ENCODE measurements around the gene ROBO2. TPM values are rescaled to one million over a fixed set of nuclear protein-coding genes. Genes with fewer than 3 reads are reported as not detected.
A peak's percentile ranks its signal among the peaks of the same experiment; 100 is the strongest.

ROBO2 gene
- total RNA-seq, 1 donor from 2014 or later = 13.2 TPM

DNA sequence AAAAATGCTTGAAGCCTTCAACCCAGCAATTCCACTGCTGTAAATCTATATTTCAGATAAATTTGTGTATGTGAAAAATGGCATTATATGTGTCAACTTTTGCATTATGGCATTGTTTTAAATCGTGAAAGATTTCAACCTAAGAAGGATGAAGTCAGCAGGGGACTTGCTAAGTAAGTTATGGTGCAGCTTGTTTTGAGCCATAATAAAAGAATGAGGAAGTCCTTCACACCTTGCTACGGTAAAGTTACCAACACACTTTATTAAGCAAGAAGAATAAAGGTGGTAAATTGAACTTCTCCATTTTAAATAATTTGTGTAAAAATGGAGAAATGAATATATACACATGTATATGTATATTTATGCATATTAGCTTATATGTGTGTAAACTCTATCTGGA is 371.4 kb downstream of the ROBO2 start:
- DNase-seq (ENCODE audit: low spot score) = no peak

DNA sequence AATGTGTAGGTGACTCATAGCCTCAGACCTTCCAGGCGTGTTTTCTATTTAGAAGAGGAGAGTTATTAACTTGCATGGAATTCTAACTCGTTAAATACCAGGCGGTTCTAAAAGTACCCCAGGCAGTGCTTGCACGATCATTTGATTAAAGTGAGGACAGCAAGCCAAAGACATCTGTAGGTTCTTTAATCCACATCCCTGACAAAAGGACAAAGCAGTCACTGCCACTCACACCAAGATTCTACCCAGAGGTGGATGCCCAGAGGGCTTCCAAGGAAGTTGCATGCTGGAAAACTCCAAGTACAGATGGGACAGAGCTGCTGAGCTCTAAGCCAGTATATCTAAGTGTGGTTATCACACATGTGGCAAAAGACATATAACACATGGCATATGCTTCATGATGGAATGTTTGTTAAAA is 372.1 kb downstream of the ROBO2 start:
- DNase-seq (ENCODE audit: low spot score) = no peak

DNA sequence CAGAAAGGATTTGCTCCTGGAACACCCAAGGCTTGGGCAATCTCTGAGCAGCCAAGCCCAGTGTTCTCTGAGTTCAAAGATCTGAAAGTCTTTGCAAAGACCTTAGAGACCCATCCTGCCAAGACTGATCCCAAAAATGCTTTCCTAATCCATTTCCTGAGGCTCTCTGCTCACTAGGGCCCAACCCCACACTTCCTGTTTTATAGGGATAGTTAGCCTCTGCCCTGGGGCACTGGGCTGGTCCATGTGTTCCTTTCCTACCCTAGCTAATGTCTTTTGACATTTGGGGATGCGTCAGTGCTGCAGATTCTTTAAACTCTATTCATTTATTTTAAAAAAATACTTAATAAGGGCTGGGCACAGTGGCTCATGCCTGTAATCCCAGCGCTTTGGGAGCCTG is 372.7 kb downstream of the ROBO2 start:
- no peak for DNase-seq (ENCODE audit: low spot score)

DNA sequence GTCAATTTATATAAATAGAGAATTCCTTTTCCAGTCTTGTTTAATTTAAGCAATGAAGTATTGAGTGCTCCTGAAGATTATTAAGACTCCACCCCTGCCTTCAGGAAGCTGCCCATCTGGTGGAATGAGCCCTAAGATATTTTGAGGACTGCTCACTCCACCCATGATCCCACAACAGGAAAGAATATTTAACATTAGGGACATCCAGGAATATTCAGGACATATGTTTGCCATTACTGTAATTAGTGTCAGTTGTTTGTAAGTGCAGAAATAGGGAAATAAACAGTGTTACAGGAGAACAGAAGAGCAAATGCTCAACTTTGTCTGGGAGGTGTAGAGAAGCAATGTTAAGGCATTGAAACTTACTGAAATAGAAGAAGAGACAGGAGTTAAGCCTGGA is 375.0 kb downstream of the ROBO2 start:
- no peak for DNase-seq (ENCODE audit: low spot score)

DNA sequence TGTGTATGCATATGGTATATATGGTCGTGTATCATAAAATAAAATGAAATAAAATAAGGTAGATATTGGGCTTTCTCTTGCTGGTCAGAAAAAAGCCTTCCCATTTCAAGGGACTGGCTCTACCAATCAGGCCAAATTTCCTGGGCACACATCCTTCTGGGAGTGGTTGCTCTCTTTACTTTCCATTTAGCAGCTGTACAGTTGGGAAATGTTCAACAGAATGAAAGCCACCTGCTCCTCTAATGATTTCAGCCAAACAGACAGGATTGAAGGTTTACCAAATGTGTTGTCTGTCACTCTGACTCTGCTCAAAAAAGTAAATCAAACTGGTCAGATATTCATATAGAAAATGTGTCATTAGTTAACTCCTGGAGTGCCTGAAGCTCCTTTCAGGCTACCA is 380.4 kb downstream of the ROBO2 start:
- no peak for DNase-seq (ENCODE audit: low spot score)

DNA sequence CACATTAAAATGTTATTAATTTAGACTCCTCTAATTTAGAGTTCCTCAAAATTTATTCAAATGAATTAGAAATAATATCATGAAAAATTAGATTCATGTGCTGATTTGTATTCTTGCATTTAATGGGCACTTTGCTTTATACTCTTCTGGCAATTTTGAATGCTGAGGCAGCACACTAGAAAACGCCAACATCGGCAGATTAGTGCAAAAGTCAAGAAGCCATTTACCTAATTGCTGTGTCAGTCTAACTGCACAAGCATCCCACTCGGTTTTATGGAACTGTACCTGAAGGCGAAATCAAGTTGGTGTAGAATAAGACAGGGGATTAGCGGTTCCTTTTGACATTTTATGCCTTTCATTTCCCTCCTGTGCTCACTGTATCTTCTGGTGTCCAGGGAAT is 382.0 kb downstream of the ROBO2 start:
- DNase-seq (ENCODE audit: low spot score) = no peak

DNA sequence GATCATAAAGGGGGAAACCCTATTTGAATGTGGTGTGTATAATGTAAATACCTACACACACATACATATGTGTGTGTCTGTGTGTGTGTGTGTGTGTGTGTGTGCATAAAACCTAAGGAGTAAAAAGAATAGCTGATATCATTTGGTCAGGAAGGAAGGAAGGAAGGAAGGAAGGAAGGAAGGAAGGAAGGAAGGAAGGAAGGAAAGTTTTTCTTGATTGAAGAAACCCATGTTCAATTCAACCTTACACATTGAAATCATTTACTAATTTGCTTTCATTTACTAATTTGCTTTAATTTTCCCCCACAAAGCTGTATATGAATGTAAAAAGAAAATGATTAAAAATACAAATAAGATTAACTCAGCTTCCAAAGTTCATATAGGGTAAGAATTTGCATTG is 386.6 kb downstream of the ROBO2 start:
- DNase-seq (ENCODE audit: low spot score) = no peak

DNA sequence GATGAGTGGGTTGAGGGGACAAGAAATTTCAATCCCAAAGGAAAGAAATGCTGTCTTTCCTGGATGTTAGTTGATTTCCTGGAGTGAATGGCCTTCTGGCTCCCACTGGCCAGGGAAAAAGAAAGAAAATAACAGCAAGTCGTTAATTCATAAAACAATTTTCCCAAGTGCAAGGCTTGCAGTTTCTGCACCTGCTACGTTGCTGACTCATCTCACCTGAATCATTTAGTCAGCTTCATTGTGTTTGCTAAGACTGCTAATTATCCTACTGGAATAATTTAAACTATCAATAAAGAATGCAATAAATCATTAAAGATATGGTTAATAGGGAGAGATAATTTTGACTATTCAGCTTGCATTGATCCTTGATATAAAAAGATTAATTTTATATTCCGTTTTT is 387.6 kb downstream of the ROBO2 start:
- DNase-seq (ENCODE audit: low spot score) = no peak

DNA sequence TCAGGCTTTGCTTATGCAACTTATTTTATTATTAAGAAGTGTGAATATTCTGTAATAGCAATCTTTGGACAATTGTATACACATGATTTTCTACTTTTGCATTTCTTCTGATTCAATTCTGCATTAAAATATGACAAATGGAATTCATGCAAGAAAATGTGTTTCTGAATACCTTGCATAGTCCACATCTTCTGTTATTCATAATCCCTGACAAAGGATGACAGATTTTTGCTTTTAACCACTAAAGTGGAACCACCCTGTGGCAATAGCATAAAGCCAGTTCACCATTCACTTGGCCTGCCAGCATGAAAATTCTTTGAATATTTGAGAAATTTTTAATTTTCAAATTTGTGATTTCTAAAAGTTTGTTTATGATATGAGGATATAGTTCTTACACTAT is 397.0 kb downstream of the ROBO2 start:
- no peak for DNase-seq (ENCODE audit: low spot score)

DNA sequence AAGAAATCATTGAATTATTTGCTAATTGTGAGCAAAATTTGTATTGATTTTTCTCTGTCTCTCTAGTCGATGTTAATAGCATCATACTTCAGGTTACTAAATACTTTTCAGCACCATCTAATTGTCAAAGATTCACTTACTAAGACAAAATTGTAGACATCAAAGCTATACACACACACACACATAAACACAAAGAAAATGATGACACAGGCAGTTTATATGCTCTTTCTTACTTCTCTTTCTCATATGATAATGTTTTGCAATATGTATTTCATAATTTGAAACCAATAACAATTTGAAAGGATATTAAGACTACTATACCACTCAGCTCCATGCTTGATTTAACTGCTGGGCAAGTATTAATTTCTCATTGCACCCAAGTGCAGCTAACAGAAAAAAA is 406.2 kb downstream of the ROBO2 start:
- no peak for DNase-seq (ENCODE audit: low spot score)

DNA sequence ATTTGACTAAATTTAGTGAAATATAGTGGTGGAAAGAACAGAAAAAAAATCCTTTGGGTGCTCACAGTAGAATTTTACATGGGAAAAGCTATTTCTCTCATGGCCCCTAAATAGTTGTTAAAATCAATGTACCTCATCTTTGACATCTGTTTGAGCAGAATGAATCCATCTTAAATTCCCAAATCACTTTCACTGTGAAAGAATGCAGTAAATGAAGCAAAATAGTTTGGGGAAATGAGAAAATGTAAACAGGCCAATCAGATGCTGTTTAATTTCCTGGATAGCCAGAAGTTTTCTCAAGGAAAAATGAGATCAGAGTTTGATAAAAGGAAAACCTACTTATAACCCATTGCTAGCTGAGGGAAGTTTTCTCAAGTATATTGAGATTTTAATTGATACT is 406.9 kb downstream of the ROBO2 start:
- DNase-seq (ENCODE audit: low spot score) = no peak

DNA sequence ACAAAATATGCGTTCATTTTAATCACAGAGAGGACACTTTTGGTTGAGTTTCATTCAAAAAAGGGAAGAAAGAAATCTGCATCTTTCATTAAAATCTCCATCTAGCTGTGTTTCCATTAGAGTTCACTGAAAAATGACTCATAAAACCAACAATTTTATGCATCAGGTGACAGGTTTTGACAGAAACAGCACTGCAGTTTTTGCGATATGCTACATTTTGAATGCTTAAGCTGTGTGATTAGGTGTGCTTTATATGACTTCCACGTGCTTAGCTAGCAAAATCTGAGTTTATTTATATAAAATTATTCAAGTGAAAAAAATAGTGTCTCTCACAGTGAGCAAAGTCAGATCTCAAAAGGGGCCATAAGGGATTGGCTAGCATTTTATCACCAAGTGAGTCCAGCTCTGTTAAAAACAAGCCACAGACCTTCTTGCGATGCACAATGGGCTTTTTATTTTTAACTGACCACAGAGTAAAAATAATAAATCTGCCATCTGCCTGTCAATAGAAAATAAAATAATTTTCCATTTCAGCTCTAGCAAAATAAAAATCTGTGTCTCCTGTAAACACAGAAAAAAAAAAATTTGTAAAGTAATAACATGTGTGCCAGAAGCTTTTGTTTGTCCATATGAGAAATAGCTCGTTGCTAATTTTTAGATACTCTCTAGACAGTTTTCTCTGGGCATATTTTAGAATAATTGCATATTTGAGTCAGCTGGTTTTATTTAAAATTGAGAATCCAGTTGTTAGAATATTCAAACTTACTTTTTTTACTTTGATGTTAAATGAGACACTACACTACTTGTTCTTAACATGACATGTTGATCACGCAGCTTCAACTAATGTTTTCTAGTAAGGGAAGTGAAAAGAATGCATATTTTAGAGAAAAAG is 409.8 kb downstream of the ROBO2 start:
- DNase-seq (ENCODE audit: low spot score) = no peak

DNA sequence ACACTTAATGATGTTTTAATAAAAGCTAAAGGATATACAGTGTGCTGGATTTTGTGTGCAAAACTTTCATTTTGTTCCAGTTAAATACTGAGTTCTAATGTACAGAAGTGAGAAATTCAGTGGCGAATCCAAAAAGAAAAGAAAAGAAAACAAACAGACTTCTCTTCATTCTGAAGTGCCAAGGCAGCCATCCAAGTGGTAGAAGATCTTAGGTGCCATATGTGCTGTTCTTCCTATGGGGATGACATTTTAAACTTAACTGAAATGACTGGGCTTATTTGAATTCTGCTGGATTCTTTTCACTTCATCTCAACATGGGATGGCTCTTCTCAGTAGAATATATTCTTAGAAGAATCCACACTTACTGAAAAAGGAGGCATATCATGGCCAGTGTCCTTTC is 416.5 kb downstream of the ROBO2 start:
- DNase-seq (ENCODE audit: low spot score) = no peak

DNA sequence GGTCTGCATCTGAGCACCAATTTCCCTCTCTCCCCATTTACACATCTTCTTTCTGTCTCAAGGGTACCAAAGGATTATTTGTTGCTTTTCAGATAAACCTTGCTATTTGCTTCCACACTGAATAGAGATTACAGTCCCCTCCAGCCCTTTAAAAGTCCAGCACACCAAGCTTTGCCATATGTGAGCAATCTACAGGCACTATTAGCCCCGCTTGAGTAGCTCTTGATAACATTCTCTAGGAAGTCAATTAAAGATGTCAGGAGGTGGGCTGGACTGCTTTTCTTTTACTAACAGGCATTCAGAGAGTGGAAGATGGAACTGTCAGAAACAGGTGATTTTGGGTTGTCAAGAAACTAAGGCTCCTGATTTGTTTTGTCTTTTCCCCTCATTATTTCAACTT is 417.0 kb downstream of the ROBO2 start:
- DNase-seq (ENCODE audit: low spot score) = no peak

DNA sequence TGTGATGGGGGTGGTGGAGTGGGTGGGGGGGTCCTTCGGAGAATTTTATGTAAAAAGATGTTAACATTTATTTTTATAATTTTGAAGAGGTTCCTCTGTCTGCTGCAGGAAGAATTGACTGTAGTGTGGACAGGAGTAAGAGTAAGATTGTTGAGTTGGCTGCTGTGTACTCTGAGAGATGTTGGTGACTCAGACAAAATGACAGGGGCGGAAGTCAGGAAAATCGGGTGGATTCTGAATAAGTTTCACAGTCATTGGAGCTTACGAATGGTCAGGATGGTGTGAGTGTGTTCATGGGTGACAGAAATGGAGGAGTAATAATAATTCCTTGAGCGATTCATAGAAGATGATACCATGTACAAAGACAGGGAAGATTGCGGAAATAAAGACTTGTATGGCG is 420.0 kb downstream of the ROBO2 start:
- DNase-seq (ENCODE audit: low spot score) = no peak

DNA sequence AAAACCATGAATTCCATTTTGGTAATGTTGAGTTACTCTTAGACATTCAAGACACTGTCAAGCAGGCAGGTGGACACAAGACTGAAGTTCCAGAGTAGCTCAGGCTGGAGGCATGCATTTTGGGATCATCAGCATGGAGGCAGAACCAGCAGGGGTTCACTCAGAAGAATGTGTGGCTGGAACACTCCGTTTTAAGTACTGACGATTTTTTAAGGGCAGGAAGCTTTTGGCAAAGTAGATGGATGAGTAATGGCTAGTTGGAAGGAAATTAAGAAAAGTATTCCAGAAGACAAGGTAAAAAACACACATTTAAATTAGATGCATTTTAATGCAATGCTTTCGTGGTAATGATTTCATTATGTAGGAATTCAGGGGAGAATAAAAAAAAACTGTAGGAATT is 420.4 kb downstream of the ROBO2 start:
- DNase-seq (ENCODE audit: low spot score) = no peak

DNA sequence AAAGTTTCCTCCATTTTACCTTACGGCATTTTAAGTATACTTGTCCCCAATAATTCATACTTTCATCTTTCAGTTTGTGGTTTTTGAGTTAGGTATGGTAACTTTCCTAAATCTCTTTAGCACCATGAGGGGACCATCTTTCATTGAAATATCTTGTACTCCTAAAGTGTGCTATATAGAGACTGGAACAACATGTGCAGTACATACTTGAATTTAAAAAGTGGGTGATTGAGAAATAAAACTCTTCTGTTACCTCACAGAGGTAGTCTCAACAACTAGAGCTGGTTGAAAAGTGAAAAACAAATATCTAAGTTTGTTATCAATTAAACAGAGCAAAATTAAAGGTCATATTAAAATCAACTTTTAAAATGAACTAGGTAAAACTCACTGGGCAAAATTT is 423.1 kb downstream of the ROBO2 start:
- no peak for DNase-seq (ENCODE audit: low spot score)

DNA sequence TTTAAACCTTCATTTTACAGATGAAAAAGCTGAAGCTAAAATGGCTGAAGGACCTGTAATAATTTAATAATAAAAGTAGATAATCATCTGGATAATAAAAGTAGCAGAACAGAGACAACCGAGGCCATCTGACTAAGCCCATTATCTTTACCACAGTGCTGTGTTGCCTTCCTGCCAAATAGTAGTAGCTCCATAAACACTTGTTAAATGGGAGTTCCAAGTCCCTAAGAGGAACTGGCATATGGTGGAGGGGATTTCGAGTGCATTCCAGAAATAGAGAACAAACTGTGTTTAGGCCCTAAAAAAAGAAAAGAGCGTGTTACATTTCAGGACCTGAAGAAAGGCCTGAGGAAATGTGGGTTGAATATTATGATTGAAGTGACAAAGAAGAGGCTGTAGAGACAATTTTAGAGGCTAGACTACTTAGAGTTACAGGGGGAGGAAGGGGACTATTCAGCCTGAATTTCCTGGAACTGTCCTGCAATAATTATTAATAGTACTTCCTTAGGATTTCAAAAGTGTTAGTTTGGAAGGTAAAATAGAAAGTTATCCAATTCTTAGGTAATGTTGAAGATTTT is 424.3 kb downstream of the ROBO2 start:
- no peak for DNase-seq (ENCODE audit: low spot score)

DNA sequence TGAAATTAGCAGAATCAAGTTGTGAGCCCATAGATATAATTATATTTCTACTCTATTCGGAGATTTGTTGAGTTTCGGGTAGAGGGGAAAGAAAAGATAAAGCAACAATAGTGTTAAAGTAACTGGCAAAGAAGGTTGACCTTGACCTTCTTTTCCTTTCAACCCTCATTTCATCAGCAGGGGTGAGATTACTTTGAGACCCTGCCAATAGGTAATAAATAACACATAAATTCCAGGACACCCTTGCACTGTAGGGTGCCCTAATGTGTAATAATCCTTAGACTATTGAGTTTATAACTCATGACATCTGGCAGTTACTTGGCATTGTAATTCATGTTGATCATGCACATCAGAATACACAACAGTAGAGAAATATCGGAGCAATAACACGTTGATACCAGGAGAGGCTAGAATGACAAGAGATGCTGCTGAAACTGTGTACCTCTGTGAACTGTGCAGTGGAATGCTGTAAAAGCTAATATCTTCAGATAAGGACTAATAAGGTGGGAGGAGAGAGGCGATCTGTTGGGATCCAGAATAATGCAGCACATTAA is 426.7 kb downstream of the ROBO2 start:
- no peak for DNase-seq (ENCODE audit: low spot score)

DNA sequence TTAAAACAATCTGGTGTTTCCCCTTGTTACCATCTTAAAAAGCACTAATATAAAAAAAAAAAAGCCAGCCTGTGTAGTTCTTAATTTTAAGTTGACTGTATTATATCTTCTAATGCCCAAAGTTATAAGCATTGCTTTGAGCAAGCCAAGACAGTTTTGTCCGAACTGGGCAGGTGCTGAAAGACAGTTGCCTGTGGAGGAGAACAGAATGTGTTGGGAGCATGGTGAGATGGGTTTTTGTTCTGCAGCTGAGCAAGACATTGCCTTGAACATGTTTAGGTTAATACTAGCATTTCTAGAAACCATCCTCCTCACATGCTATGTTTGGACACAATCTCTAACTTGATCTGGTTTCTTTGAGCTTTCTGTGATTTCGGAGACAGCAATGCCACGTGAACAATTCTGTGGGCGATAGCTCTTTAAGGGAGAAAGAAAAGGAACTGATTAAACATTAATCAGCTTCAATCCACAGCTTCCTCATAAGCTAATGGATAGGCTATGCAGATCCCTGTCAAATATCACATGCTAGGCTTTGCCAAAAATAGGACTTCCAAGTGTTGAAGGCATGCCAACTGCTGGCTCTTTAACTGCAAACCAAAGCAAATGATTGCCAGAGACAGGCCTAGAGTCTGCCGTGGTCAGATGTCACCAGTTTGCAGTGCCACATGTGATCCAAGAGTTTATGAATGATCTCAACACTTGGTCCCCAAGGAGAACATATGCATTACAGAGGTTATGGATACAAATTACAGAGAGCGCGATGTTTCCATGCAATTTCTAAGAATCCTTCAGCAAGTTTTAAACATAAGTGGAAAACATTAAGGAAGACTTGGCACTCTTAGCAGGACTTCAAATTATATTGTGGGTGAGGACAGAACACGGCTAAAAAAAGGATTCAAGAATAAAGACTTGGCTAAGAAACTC is 428.1 kb downstream of the ROBO2 start:
- DNase-seq (ENCODE audit: low spot score) = peak; percentile 24

DNA sequence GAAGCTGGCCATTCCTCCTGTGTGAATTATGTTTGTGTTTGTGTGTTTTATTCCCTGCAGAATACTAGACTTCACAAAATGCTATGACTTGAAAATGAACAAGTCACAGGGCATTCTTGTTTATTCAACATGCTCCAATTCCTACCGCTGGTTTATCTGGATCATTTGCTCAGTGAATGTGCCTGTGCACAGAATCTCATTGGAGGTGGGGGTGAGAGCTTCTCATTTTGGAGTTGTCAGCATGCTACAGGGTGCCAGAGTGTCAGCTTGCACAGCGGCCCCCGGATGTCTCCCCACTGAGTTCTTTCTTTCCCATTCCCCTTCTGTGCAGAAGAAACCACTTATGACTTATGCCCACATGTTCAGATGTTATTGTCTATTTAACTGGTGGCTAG is 428.7 kb downstream of the ROBO2 start:
- DNase-seq (ENCODE audit: low spot score) = no peak

DNA sequence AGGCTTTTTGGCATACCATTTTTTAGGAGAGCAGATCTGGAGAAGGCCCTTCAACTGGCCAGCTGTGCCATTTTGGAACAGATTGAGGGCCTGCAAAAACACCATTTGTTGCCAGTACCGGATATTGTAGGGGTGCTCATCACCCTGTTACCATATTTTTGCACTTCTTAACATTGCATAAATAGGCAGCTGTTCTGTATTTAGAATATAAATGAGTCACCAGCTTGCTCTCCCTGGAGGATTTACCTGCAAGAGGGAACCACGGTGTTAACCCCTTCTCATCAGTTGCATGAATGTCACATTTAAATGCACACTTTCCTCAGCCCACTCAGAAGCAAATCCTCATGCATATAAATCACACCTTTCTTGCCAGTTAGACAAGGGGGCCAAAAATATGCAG is 435.6 kb downstream of the ROBO2 start:
- DNase-seq (ENCODE audit: low spot score) = no peak

Data from umbilical cord (tissue), 2 donors.